Stimulated activated CD4-positive, alpha-beta T cell treated with anti-CD3 and anti-CD28 coated beads, Interleukin-2, amount 100 ng/mL, for 4 hours (primary cell): Measurements from ENCODE around the gene HOXA6.

Experiments used
- DNase-seq: peaks from one replicate; pipeline ENCODE4 v3.0.0-alpha.2; 2020; ENCODE audit warnings: low read depth

Gene HOXA6

DNA sequence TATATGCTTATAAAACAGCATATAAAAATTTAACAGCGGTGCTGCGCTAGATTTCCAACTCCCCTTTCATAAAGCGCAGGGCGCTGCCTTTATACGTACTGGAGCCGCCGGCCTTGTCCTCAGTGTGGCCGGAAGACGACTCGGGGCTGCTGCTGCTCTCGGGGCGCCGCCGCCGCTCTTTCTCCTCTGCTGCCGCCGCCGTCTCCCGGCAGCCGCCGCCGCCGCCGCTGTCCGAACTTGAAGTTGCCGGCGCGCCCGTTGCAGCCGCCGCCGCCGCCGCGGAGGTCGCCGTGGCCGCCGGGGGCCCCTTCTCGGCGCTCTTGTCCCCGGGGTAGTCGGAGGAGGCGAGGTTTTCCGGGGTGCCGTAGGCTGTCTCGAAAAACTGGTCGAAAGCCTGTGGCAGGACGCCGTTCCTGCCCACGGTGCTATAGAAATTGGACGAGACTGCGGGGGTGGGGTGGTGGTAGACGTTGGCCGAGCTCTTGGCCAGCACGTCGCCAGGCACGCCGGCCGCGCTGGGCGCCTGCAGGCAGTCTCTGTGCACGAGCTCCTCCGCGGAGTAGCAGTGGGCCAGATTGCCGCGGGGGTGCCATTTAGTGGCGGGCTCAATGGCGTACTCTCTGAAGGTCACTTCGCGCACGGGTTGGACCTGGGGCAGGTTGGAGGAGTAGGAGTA lies 36.9 kb upstream of the HOXA6 start:
- no peak for DNase-seq

DNA sequence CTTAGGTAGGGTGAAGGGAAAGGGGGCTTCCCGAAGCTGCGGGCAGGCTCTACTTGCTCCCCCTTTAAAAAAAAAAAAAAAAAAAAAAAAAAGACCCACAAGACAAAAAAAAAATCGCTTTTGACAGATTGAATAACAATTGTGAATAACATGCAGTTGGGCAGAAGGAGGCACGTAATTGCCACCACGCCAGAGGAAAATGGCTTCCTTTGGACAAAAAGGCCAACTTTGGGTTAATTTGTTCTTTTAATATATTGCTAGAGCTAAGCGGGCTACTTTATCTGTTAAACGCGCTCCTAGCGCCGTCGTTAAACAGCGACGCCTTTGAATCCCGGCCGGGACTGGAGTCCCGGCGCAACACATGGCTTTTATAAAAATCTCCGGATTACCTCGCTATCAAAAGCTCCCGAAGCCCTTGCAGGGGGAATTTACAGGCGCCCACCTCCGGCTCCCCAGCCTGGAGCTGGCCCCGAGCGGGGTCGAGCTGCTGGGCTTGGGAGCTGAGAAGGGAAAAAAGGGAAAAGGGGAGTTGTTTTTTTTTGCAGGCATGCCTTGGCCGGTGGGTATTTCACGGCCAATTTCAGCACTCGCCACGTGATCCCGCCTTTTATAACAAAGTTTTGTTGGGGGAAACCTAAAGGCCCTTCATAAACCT lies 36.2 kb upstream of the HOXA6 start:
- DNase-seq = no peak

DNA sequence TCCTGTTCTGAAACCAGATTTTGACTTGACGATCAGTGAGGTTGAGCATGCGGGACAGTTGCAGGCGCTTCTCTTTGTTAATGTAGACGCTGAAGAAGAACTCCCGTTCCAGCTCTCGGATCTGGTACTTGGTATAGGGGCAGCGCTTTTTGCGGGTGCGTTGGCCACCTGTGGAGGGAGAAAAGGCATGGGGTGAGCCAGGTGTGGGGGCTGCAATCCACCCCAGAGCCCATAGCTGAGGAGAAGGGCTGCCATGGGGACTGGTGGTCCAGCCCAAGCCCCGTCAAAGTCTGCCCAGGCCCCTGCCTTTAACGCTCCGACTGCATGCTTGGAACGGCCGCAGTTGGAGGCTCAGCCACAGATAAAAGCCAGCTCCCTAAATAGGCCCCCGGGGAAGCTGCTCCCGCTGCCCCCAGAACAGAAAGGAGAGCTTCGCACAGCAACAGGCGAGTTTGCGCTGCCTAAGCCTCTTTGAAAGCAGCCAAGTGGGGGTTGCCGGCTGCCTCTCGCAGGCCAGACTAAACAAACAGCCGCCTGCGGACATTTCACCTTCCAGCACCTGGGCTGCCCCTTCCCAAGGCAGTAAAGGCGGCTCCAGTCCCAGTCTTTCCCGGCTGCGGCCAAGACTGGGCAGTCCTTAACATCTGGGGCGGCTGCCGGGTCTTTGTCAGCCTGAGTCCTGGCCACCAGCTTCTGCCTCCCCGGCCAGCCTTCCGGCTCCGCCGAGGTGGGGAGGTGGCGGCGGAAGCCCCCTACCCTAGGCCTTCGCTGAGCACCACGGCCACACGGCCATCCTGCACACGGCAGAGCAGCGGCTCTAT lies 35.5 kb upstream of the HOXA6 start:
- DNase-seq = no peak

DNA sequence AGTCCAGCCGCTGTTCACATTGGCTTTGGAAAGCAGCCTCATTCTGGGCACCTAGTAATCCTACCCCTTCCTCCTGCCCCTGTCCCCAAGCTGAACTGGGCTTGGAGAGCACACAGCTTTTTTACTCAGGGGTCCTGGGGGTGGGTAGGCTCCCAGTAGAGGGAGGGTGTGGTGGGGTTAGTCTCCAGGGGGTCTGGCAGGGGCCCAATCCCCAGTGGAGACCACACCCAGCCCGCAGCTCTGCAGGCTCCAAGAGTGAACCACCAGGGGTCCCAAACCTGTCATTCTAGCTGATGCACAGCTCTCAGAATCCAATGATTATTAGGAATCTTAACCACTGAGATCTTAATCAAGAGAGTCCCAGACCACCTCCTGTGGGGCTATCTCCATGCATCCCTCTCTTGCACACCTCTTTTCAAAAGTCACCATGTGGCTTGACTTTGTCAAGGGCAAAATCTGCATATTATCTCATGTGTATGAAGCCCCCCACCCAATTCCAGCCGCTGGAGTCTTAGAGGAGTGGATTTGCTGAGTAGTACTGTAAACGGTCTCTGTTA lies 34.8 kb upstream of the HOXA6 start:
- DNase-seq = no peak

DNA sequence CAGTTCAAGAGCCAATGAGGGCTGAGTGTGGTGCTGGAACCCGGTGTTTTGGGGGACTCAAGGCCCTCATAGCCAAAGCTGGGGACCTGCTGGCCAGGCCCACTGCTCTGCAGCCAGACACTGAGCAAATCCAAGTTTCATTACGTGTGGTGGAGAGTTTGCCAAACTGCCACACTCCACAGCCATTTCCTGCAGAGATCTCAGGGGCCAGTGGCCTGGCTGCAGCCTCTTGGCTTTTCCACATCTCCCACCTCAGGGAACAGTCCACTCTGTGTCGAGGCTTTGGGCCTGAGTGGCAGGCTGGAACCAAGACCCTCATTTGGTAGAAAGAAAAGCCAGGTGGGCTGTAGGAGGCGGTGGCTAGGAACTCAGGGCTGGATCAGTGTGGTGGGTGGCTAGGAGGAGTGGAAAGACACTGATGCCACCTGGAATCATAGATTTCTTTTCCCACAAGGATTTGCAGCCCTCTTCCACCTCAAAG lies 34.3 kb upstream of the HOXA6 start:
- no peak for DNase-seq

DNA sequence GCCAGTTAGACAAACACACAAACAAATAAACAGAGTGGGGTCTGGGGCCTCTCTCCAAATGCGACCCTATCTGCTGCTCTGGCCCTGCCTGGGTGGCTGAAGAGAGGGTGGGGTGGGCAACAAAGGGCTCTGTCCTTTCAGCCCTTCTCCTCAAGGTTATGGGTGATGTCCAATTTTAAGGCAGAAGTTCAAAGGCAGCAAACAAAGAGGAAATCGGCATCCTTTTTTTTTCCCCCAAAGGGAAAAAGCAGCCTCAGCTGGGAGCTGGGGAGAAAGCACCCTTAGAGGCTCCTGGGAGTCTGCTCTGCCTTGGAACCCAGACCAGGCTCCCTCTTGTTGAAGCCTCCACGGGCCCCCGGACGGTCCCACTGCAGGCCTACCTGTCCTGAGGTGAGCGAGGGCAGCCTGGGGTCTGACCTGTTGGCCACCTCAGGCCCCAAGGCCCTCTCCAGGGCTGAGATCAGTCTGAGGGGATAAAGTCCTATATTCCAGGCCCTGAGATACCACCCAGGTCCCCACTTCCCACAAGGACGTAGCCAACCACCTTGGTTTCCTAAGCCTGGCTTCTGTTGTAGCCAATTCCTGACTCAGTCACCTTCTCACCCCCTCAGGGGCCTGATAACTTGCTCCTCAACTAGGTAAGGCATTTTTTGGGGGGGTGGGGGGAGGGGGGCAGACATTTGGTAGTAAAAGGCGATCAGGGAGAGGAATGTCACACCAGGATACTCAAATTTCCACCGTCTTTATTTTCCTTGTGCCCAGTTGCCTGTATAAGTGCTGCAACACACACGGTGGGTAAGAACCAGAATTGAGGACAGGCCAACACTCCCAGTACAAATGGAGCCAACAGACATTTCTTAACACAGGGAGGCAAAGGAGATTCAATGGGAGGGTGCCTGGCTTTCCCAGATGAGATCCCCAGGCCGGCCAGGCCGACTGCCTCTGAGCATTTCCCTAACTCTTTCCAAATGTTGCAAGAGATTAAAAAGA lies 33.2 kb upstream of the HOXA6 start:
- no peak for DNase-seq

DNA sequence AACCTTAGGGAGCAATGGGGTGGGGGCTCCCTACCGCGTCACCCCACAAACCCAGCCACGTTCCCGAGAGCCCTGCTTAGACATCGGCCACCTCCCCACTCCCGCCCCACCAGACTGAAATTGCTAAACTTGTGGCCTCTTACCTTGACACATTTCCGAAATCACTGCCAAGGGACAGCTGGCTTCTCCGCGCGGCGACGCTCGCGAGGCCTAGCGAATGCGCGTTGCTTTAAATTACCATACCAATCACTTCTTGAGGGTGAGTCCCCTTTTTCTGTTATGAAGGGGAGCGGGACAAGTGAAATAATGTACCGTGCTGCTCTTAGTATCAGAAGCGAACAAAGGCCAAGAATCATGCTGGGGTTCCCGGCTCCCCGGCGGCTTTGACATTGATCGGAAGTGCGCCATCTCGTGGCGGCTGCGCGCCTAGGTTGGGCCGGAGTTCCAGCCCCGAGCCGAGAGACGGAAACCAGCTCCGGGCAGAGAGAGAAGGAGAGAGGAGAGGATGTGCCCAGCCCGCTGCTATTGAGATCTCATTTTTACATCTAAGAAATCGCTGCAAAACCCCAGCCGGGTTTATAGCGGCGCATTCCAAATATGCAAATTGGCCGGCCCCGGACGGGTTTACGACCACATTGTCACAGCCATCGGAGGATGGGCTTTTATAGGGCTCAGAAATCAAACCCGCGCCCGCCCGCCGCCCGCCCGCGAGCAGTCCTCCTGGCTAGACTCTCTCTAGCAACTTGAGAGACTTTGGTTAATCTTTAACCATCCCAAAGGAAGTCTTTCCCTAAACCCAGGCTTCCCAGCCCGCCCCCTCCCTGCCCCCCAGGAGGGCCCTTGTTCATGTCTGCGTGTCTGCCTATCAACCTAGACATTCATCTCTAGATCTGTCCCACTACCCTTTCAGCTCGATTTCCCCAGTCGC lies 32.2 kb upstream of the HOXA6 start:
- DNase-seq = peak; percentile 32

DNA sequence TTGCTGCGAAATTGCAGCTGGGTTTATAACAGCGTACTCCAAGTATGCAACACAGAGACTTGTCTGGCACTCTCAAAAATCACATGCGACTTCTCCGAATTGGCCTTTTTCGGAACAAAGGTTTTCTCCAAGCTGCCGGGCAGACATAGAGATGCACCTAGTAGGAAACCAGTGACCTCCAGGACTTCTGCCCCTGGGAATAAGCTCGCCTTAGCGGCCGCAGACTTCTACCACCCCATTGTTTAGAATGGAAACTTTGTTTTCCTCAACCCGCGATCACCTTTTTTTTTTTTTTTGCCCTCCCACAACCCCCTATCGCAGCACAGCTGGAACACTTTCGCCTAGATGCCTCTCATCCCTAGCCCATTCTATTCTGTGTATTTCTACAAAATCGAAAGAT lies 31.5 kb upstream of the HOXA6 start:
- DNase-seq = no peak

DNA sequence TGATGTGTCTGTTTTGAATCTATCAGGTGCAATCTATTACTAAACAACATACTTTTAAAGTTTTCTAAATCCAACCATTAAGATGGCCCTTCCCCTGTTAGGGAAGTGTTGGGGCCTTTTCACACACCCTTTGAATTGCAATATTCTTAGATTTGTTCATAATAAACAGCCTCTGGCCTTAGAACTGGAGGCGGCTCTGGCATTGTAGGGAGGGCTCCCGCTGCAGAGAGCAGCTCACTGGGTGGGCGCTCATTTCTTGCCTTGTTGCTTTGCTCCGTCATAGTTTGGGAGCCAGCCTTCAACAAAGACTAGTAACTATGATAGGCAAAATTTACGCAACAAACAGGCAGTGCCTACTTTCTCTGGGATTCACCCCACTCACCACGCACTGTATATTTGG lies 30.8 kb upstream of the HOXA6 start:
- DNase-seq = no peak

DNA sequence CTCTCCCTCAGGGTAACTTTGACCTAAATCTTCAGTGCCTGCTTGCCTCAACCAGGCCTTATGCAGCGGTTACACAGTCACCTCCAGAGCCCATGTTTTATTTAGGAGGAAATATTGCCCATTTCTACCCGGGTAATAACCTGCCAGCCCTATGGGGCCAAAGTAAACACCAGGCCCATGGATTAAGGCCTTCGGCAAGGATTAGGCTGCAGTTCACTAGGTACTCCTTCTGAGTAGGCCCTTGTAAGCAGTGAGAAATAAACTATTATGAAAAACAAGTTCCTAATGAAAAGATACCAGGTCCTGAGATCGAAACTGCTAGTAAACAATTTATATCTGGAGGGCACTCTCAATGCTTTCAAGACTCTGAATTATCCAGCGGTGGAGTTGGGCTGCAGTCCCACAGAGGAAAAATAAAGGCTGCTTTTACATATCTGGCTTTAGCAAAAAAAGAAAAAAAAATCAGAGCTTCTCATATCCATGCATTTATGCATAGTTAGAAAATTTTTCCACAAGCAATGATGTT lies 30.3 kb upstream of the HOXA6 start:
- no peak for DNase-seq

DNA sequence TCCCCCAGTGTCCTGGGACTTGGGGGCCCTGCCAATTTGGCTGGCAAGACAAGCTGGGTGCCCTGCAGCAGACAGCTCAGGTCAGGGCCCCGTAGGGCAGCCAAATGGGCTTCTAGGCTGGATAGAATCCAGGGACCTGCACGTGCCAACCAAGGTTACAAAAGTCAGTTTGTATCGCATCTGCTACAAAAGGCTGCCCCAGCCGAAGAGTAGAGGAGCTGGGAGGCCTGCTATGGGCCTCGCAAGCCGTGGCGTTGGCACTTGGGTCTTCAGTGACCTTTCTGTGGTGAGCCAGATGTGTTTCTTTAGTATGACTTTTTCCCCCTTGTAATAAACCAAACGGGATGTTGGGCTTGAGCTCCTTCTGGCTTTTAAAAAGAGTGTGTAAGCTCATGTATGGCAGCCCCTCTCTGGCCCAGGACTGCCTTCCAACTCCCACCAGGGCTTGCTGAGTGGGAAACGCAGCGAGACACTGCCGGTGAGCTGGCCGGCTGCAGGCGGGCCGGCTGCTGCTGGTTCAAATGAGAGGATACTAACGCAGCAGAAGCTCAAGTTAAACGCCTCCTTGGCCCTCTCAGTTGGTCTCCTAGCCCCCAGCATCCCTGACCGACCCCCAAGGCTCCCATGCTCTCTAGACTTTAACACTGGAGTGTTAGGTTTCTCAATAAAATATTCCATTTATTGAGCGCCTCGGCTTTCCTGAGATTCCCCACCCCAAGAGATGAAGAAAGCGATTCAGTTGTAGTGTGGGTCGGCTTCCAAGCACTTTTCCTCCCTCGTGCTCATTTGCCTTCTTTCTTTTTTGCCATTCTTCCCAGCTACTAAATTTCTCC lies 29.6 kb upstream of the HOXA6 start:
- DNase-seq = no peak

DNA sequence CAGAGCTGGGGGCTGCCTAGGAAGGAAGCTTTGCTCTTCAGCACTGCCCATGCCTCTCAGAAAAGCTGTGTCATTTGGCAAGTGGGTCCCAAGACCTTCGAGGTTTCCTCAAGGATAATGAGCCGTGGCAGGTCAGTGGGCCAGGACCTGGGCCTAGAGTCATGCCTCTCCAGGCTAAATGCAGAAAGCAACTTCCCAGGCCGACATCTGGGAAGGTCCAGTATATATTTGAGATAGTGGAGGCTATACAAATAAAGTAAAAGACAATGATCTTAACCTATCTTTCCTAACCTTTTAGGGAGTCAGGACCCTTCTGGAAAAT lies 28.9 kb upstream of the HOXA6 start:
- DNase-seq = no peak

DNA sequence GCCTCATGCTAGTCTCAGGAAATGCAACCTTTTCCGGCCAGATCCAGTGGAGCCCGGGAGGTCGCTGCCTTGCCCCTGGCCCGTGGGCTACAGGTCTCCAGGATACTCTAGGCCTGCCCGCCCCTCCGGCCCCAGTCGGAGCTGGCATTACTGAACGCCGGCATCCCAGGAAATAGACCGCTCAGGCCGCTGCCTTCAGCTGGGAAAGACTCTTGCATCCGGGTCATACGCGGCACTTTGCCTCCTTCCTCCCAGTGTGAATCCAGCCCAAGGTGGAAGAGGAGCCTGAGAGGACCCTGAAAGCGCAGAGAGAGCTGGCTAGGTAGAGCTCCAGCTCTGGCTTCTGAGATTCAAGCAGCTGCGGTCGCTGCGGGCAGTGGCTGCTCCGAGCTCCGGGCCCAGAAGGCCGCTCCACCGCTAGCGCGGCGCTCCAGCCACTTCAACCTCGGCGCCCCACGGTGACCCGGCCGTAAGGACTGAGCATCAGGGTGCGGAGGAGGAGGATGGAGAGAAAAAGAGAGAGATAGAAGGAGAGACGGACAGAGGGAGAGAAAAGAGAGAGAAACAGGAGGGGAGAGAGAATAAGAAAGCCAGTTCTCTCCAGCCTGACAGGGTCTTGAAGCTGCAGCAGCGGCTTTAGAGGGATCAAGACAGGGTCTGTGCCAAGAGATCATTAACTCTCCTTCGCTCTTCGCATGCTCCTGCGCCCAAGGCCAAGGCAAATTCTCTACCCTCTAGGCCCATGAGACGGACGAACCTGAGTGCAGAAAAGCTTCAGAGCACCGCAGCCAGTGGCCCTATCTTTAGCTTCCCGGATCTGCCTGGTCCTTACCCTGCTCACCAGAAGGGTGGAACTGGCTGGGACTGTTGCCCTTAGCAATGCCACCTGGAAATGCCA lies 28.3 kb upstream of the HOXA6 start:
- DNase-seq = no peak

DNA sequence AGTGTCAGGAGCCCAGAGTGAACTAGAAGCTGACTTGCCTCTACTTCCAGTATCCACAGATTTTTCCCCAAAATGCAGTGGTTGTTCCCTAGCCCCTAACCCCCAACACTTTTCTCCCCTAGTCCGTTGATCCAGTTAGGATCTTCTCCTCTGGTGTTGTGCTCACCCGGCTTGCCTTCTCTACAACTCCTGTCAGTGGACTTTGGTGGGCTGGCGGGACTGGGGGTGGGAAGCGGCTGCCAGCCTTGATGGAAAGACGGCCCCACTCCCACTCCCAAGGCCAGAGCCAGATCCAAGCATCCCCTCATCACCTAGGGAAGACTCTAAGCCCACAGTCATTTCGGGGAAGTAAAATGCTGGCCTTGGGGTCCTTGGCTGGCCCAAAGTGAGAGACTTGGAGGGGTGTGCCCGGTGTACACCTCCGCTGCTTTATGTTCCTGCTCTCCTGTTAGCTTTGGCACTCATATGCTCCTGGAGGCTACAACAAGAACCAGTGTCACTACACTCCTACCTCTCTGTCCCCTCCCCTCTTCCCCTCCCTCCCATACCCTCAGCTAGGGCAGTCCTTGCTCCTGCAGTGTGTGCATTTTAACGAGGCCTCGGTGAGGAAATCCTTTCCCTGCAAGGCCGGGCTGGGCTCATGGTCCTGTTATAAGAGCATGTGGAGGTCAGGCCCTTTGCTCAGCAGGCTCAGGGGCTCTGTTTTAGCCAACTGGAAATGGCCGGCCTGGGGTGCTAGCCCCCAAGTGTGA lies 27.5 kb upstream of the HOXA6 start:
- DNase-seq = no peak

DNA sequence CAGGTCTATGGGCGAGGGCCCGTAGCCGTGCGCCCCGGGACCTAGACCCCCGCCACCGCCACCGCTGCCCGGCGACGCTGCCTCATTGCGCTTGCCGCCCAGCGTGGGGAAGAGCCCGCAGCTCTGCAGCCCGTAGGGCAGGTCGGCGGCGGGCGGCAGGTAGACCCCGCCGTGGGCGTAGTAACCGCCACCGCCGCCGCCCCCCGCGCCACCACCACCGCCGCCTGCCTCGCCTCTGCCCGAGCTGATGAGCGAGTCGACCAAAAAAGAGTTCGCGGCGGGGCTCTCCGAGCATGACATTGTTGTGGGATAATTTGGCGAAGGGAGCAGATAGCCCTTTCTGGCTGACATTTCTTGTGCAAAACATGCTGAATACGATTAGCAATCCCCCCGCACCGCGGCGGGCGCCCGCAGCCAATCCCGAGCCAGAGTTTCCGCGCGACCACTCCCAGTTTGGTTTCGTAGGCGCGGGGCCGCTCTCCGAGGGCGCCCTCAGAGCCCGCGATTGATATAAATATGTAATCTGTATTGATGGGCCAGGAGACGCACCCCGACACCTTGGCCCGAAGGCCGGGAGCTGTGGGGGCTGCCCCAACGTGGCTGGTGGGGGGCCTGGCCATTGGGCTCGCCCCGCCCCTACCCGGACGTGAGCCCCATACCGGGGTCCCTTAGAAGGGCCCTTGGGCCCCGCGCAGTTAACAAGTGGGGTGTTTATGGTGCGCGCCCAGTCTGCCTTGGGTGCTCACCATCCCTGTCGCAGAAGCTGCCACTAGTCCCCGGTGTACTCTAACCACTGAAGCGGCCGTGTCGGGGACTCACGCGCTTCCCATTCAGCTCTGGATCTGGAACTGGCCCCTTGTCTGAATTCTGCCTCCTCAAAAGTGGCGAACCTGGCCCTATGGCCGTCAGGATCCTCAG lies 26.6 kb upstream of the HOXA6 start, which contains the start of gene HOXA10:
HOXA10 (minus strand) TSS at position 365 of the 918 bp plus-strand sequence; CDS start at position 351, 14 bp downstream.
- DNase-seq = no peak

DNA sequence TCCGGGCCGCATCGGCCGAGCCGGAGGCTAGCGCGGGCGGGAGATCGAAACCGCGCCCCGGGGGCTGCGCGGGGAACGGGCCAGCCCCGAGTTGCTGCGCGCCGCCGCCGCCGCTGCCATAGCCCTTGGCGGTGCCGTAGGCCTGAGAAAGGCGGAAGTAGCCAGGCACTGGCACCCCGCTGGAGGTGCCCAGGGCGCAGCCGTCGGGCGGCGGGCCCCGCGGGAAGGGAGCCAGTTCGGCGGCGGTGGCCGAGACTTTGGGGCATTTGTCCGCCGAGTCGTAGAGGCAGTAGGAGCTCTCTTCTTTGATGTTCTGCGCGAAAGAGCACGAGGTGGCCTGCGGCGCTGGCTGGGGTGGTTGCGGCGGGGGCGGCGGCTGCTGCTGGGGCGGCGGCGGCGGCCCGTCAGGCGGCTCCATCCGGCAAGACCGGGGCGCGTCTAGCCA lies 26.0 kb upstream of the HOXA6 start:
- DNase-seq = no peak
